ENCODE results near the gene CLEC5A.

CLEC5A gene

DNA sequence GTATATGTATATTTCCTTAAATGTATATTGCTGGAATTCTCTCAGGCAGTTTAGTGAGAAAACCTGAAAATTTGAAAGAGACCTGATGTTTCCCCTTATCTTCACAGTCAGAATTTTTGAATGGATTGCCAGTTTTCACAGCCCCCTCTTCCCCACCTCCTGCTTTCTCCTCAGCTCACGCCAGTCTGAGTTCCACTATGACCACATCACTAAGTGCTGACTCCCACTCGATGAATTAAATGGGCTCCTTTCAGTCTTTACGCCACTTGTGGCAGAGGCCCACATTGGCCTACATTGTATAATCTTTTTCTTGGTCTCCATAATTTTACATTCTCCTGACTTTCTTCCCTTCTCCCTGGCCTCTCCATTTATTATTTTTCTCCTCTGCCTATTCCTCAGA is 3.1 kb upstream of the CLEC5A start:
- DNase-seq (ENCODE audit: low spot score), result no peak
- in situ Hi-C loops (cut with MboI; ENCODE audit: low pct_unique_long_range_greater_than_20kb, low sequenced_read_pairs, unreplicated experiment), result no loop called here
- TF ChIP-seq, protein P1, sequence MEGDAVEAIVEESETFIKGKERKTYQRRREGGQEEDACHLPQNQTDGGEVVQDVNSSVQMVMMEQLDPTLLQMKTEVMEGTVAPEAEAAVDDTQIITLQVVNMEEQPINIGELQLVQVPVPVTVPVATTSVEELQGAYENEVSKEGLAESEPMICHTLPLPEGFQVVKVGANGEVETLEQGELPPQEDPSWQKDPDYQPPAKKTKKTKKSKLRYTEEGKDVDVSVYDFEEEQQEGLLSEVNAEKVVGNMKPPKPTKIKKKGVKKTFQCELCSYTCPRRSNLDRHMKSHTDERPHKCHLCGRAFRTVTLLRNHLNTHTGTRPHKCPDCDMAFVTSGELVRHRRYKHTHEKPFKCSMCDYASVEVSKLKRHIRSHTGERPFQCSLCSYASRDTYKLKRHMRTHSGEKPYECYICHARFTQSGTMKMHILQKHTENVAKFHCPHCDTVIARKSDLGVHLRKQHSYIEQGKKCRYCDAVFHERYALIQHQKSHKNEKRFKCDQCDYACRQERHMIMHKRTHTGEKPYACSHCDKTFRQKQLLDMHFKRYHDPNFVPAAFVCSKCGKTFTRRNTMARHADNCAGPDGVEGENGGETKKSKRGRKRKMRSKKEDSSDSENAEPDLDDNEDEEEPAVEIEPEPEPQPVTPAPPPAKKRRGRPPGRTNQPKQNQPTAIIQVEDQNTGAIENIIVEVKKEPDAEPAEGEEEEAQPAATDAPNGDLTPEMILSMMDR (IDR thresholded peaks at IDR 0.05; ENCODE audit: extremely low read depth, insufficient read depth, missing control alignments), result no peak

DNA sequence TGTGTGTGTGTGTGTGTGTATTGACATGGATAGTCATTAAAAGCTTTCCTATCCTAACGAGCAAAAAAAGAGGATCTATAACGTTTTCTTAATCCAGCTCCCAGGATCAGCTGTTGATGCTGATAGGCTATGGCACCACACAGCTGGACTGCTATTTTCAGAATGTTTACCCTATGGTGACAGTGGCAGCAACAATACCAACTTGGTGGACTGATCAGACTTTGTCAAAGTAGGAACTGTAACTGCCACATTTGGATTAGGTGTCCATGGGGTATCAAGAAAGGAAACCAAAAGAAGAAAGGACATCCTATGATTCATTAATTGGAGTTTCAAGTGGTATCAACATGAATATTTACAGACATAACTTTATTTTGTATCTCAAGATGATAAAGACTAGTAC is 2.7 kb upstream of the CLEC5A start:
- in situ Hi-C loops (cut with MboI; ENCODE audit: low pct_unique_long_range_greater_than_20kb, low sequenced_read_pairs, unreplicated experiment), result no loop called here
- no peak for DNase-seq (ENCODE audit: low spot score)
- TF ChIP-seq, protein P1 (IDR thresholded peaks at IDR 0.05; ENCODE audit: extremely low read depth, insufficient read depth, missing control alignments), result no peak

DNA sequence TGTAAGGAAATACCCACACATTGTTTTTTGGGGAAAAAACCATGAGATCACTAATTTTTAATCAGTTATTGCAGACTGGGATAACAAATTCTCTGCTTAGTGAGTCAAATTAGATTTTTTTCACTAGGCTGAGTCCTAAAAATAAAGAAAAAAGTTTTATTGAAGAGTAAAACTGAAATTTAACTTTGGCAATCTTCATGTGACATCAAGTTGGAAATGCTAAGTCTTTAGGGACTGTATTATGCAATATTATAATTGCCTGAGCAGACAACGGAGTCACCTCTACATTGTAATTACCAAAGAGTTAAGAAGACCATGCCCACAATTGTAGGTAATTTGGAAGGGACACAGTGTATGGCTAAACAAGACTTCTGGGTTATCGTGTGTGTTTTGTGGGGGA is 2.2 kb upstream of the CLEC5A start:
- in situ Hi-C loops (cut with MboI; ENCODE audit: low pct_unique_long_range_greater_than_20kb, low sequenced_read_pairs, unreplicated experiment), result no loop called here
- DNase-seq (ENCODE audit: low spot score), result no peak
- TF ChIP-seq, protein P1 (IDR thresholded peaks at IDR 0.05; ENCODE audit: extremely low read depth, insufficient read depth, missing control alignments), result no peak

DNA sequence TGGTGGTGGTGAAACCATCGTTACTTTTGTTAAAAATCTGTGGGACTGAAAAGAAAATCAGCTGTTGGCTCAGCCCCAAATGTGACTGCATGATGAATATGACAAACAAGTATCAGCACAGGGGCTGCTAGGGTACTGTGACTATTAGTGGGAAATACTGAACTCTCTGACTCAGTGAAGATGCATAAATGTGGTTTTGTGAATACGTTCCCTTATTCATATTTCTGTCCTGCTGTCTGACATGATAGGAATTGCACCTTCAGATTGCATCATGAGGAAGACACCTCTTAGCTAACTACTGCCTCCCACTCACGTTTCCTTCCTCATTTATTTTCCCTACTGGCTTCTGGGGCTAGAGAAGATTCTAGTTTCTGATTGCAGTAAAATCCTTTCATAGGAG is 1.4 kb downstream of the CLEC5A start:
- in situ Hi-C loops (cut with MboI; ENCODE audit: low pct_unique_long_range_greater_than_20kb, low sequenced_read_pairs, unreplicated experiment), result no loop called here
- DNase-seq (ENCODE audit: low spot score), result no peak
- TF ChIP-seq, protein P1 (IDR thresholded peaks at IDR 0.05; ENCODE audit: extremely low read depth, insufficient read depth, missing control alignments), result no peak

DNA sequence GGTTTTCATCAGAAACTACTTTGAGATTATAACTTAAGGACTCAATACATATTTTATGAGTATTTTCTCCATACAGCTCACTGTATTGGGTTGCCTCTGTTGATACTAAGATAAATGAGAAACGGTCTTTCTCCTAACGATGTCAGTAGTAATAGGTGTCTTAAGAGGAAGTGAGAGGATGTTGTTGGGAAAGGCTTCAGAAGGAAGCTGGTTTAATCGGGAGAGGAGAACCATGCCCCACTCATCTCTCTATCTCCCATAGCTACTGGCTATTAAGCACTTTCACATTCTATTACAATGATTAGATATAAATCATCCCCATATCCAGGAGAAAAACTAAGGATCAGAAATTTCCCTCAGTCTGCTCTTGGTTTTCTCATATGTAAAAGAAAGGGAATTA is 2.0 kb downstream of the CLEC5A start:
- DNase-seq (ENCODE audit: low spot score), result no peak
- in situ Hi-C loops (cut with MboI; ENCODE audit: low pct_unique_long_range_greater_than_20kb, low sequenced_read_pairs, unreplicated experiment), result no loop called here
- TF ChIP-seq, protein P1 (IDR thresholded peaks at IDR 0.05; ENCODE audit: extremely low read depth, insufficient read depth, missing control alignments), result no peak

DNA sequence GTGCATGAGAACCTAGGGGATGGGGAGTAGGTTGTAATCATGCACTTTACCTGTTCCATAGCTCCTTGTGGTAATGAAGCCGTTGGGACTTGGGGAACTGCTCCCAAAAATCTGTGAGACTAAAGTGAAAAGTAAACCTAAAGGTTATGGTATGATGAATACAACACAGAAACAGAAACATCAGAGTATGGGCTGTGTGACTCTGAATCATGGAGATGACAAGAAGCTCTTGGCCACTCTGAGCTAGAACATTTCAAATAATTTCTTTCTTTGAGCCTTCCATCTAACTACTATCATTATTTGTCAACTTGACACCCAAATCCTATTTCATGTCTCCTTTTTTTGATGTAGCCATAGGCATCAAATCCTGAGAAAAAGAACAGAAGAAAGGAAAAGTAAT is 2.9 kb downstream of the CLEC5A start:
- TF ChIP-seq, protein P1 (IDR thresholded peaks at IDR 0.05; ENCODE audit: extremely low read depth, insufficient read depth, missing control alignments), result no peak
- DNase-seq (ENCODE audit: low spot score), result no peak
- in situ Hi-C loops (cut with MboI; ENCODE audit: low pct_unique_long_range_greater_than_20kb, low sequenced_read_pairs, unreplicated experiment), result no loop called here

DNA sequence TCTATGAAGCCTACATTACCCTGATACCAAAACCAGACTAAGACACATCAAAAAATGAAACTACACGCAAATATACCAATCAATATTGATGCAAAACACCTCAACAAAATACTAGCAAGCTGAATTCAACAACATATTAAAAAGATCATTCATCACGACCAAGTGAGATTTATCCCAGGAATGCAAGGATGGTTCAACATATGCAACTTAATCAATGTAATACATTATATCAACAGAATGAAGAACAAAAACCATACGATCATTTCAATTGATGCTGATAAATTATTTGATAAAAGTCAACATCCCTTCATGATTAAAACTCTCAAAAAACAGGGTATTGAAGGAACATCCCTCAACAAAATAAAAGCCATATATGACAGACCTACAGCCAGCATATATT is 5.7 kb downstream of the CLEC5A start:
- TF ChIP-seq, protein P1 (IDR thresholded peaks at IDR 0.05; ENCODE audit: extremely low read depth, insufficient read depth, missing control alignments), result no peak
- DNase-seq (ENCODE audit: low spot score), result no peak
- in situ Hi-C loops (cut with MboI; ENCODE audit: low pct_unique_long_range_greater_than_20kb, low sequenced_read_pairs, unreplicated experiment), result no loop called here
